Nephron (organoid): ENCODE results near the gene MAP3K8.

Experiments
- H3K27ac Mint-ChIP-seq, 3 experiments: 2 replicates each; pipeline ENCODE4 v1.8.0; 2020; ENCODE audit warnings: mixed read lengths in 3 of 3, mild to moderate bottlenecking in 2 of 3, moderate library complexity in 1 of 3
- H3K27me3 Mint-ChIP-seq: 2 replicates; pipeline ENCODE4 v1.8.0; 2021; ENCODE audit warnings: low read depth, mild to moderate bottlenecking, moderate library complexity, mixed read lengths
- H3K36me3 Mint-ChIP-seq: 2 replicates; pipeline ENCODE4 v1.8.0; 2020; ENCODE audit warnings: low read depth, mixed read lengths
- H3K4me1 Mint-ChIP-seq: 2 replicates; pipeline ENCODE4 v1.8.0; 2020; ENCODE audit warnings: mixed read lengths
- H3K4me3 Mint-ChIP-seq, 3 experiments: 2 replicates each; pipeline ENCODE4 v1.8.0; 2020; ENCODE audit warnings: mild to moderate bottlenecking in 3 of 3, mixed read lengths in 3 of 3, moderate library complexity in 2 of 3
- H3K9me3 Mint-ChIP-seq: 2 replicates; pipeline ENCODE4 v1.8.0; 2020; ENCODE audit warnings: mixed read lengths
- CTCF ChIP-seq, 3 experiments: fragments of 200-600 bp; sonication (generic); IDR thresholded peaks; one replicate each; pipeline ENCODE4 v1.5.0; 2021; ENCODE audit warnings: antibody characterized with exemption in 3 of 3; ENCODE audit not compliant: unreplicated experiment in 3 of 3

MAP3K8 gene

GRCh38 chr10:30425336-30426075 lies 8.5 kb upstream of the MAP3K8 start:
- Mint-ChIP-seq H3K27me3 (peaks cover 5% of the 10 kb centered on the region), H3K27ac (peak overlapping the region in 1 of 3 experiments; percentile 18), H3K4me1 (peaks cover 23% of the 10 kb centered on the region), H3K36me3 (no peaks in the 10 kb centered on the region), H3K9me3 (no peaks in the 10 kb centered on the region), H3K4me3 (no peak overlapping the region)
- no peak for TF ChIP-seq CTCF (IDR thresholded peaks at IDR 0.05; ENCODE audit: unreplicated experiment in 3 of 3)

- Mint-ChIP-seq H3K36me3 (no peaks in the 10 kb centered on the region), H3K4me3 (peak overlapping the region; percentile 52 to 84 (median 67)), H3K4me1 (peaks cover 33% of the 10 kb centered on the region), H3K9me3 (no peaks in the 10 kb centered on the region), H3K27ac (peak overlapping the region; percentile 65 to 78 (median 67)), H3K27me3 (peaks cover 16% of the 10 kb centered on the region)
- no peak for TF ChIP-seq CTCF (IDR thresholded peaks at IDR 0.05; ENCODE audit: unreplicated experiment in 3 of 3)
Observed at GRCh38 chr10:30430544-30431298, 3.3 kb upstream of the MAP3K8 start.

- peak overlapping the region; percentile 65 to 78 (median 67) for H3K27ac Mint-ChIP-seq
- H3K4me1 Mint-ChIP-seq: peaks cover 40% of the 10 kb centered on the region
- TF ChIP-seq CTCF (IDR thresholded peaks at IDR 0.05; ENCODE audit: unreplicated experiment in 3 of 3): no peak
- H3K27me3 Mint-ChIP-seq: peaks cover 16% of the 10 kb centered on the region
- no peaks in the 10 kb centered on the region for H3K9me3 Mint-ChIP-seq
- H3K4me3 Mint-ChIP-seq: peak overlapping the region; percentile 52 to 84 (median 67)
- H3K36me3 Mint-ChIP-seq: no peaks in the 10 kb centered on the region
Observed at GRCh38 chr10:30431435-30431911, 2.5 kb upstream of the MAP3K8 start.

- peak overlapping the region; percentile 87 to 95 (median 89) for H3K4me3 Mint-ChIP-seq
- no peaks in the 10 kb centered on the region for H3K9me3 Mint-ChIP-seq
- no peak for TF ChIP-seq CTCF (IDR thresholded peaks at IDR 0.05; ENCODE audit: unreplicated experiment in 3 of 3)
- H3K27ac Mint-ChIP-seq: peak overlapping the region; percentile 94 to 100 (median 98)
- H3K27me3 Mint-ChIP-seq: peaks cover 13% of the 10 kb centered on the region
- no peaks in the 10 kb centered on the region for H3K36me3 Mint-ChIP-seq
- peaks cover 50% of the 10 kb centered on the region for H3K4me1 Mint-ChIP-seq
Observed at GRCh38 chr10:30432622-30433305, 1.2 kb upstream of the MAP3K8 start.

GRCh38 chr10:30433306-30433729 lies 666 bp upstream of the MAP3K8 start:
- no peaks in the 10 kb centered on the region for H3K36me3 Mint-ChIP-seq
- H3K4me1 Mint-ChIP-seq: peaks cover 50% of the 10 kb centered on the region
- H3K4me3 Mint-ChIP-seq: peak overlapping the region; percentile 87 to 95 (median 89)
- peak overlapping the region; percentile 94 to 100 (median 98) for H3K27ac Mint-ChIP-seq
- no peaks in the 10 kb centered on the region for H3K9me3 Mint-ChIP-seq
- peaks cover 10% of the 10 kb centered on the region for H3K27me3 Mint-ChIP-seq
- no peak for TF ChIP-seq CTCF (IDR thresholded peaks at IDR 0.05; ENCODE audit: unreplicated experiment in 3 of 3)
